Choroid plexus epithelial cell (primary cell): ENCODE measurements around the gene ZNF74.
"Not testable (repeated sequence)": the region's sequence is repeated elsewhere in the genome, so short reads cannot be mapped to it uniquely, and the experiment has no call there.

Experiments
- DNase-seq: peaks from one replicate; pipeline ENCODE4 v3.0.0-alpha.2; 2010; ENCODE audit warnings: low read depth
- H3K4me3 ChIP-seq: 2 replicates; pipeline ENCODE4 v1.5.1; 2011; ENCODE audit warnings: low read depth, mild to moderate bottlenecking, control low read depth, low read length, moderate library complexity
- TF ChIP-seq, protein P1 (sequence below): conservative IDR thresholded peaks from 2 replicates; pipeline ENCODE4 v1.5.1; 2011; ENCODE audit warnings: low read depth, mild to moderate bottlenecking, control low read depth, inconsistent platforms, low read length, moderate library complexity

The ZNF74 gene

DNA sequence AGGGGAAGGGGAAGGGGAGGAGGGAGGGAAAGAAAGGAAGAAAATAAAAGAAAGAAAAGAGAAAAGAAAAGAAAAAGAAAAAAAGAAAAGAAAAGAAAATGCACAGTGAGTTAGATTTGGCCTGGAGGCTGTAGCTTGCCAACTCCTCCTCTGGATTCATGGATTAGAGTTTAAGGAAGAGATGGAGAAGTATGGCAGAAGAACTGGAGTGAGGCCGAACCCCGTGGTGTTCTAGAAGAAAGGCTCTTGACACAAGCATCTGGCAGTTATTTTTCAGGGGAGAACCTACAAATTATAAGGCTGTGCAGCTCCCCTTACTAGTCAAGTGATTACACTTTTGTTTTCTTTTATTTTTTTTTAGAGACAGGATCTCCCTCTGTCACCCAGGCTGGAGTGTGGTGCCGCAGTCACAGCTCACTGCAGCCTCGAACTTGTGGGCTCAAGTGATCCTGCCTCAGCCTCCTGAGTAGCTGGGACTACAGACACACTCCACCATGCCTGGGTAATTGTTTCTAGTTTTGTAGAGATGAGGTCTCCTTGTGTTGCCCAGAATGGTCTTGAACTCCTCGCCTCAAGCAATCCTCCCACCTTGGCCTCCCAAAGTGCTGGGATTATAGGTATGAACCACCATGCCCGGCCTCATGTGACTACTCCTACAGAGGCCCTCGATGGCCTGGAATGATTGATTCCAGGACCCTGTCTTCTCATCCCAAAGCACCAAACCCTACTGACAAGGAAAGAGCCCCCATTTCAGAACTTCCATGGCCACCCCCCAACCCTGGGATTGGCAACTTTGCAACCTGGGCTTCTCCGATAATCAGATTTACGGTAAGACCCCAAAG is 19.5 kb downstream of the ZNF74 start:
- no peak for DNase-seq
- no peak overlapping the region for H3K4me3 ChIP-seq
- TF ChIP-seq, protein P1, sequence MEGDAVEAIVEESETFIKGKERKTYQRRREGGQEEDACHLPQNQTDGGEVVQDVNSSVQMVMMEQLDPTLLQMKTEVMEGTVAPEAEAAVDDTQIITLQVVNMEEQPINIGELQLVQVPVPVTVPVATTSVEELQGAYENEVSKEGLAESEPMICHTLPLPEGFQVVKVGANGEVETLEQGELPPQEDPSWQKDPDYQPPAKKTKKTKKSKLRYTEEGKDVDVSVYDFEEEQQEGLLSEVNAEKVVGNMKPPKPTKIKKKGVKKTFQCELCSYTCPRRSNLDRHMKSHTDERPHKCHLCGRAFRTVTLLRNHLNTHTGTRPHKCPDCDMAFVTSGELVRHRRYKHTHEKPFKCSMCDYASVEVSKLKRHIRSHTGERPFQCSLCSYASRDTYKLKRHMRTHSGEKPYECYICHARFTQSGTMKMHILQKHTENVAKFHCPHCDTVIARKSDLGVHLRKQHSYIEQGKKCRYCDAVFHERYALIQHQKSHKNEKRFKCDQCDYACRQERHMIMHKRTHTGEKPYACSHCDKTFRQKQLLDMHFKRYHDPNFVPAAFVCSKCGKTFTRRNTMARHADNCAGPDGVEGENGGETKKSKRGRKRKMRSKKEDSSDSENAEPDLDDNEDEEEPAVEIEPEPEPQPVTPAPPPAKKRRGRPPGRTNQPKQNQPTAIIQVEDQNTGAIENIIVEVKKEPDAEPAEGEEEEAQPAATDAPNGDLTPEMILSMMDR: no peak

DNA sequence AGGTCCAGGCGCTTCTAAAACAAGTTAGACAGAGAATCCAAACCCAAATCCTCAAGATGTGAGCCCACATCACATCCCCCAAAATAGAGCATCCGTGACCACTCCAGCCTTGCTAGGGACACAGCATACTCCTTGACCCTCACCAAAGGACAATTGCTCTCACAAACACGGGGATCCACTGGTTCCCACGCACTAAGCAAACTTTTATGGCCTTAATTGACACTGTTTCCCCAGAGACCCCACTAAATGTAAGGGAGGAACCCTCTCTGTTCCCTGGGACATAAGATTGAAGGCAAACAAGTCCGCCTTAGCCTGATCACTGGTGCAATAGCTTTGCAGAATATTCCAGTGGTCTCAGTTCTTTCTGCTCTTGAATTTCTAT is 20.1 kb downstream of the ZNF74 start:
- TF ChIP-seq, protein P1: no peak
- no peak overlapping the region for H3K4me3 ChIP-seq
- no peak for DNase-seq

DNA sequence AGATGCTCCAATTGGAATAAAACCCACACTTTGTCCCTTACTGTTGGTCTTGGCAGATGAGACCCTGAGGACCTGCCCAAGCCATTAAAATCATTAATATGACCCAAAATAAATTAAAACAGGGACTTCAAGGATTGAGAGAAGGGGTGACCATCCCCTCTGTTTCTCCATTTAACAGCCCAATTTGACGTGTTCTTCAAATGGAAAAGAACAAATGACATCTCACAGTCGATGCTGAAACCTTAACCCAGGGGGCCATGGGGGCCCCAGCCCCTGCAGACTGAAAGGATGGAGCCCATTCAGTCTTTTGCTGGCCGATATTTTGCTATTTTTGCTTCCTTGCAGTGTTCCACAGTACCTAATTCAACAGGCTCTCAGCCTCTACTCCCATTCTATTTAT is 20.5 kb downstream of the ZNF74 start:
- DNase-seq: no peak
- H3K4me3 ChIP-seq: no peak overlapping the region
- TF ChIP-seq, protein P1: no peak

DNA sequence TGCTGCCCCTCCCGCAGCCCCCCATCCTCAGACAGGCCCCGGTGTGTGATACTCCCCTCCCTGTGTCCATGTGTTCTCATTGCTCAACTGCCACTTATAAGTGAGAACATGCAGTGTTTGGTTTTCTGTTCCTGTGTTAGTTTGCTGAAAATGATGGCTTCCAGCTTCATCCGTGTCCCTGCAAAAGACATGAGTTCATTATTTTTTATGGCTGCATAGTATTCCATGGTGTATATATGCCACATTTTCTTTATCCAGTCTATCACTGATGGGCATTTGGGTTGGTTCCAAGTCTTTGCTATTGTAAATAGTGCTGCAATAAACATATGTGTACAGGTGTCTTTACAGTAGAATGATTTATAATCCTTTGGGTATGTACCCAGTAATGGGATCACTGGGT is 21.3 kb downstream of the ZNF74 start:
- H3K4me3 ChIP-seq, DNase-seq: not testable (repeated sequence)

DNA sequence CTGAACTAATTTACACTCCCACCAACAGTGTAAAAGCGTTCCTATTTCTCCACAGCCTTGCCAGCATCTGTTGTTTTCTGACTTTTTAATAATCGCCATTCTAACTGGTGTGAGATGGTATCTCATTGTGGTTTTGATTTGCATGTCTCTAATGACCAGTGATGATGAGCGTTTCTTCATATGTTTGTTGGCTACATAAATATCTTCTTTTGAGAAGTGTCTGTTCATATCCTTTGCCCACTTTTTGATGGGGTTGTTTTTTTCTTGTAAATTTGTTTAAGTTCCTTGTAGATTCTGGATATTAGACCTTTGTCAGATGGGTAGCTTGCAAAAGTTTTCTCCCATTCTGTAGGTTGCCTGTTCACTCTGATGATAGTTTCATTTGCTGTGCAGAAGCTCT is 21.7 kb downstream of the ZNF74 start:
- H3K4me3 ChIP-seq, DNase-seq: not testable (repeated sequence)

DNA sequence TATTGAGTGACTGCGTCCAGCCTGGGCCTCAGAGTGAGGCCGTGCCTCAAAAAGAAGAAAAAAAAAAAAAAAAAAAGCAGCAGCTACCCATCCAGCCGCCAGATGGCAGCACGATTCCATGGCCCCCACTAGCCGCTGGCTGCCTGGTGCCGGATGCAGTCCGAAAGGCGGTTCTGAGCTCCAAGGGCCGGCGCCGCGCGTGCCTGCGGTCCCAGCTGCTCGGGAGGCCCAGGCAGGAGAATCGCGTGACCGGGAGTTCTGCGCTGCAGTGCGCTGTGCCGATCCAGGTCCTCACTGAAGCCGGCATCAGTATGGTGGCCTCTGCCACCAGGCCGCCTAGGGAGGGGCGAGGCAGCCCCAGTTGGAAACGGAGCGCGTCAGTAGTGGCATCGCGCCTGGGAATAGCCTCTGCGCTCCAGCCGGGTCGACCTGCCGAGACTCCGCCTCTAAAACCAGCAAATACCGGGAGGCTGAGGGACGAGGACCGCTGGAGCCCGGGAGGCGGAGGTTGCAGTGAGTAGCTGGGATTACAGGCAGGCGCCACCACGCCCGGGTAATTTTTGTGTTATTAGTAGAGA is 24.3 kb downstream of the ZNF74 start:
- TF ChIP-seq, protein P1: peak; percentile 93
- H3K4me3 ChIP-seq: peak overlapping the region; percentile 55
- DNase-seq: peak; percentile 89

DNA sequence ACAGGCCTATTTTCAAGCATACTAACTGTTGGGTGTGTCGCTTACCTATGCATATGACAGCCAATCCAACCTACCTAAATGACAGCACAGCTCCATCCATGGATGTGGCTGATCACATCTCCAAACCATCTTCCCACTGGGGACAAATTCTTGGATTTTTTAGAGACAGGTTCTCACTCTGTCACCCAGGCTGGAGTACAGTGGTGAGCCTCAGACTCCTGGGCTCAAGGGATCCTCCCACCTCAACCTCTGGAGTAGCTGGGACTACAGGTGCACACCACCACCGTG is 25.7 kb downstream of the ZNF74 start:
- TF ChIP-seq, protein P1: no peak
- no peak for DNase-seq

DNA sequence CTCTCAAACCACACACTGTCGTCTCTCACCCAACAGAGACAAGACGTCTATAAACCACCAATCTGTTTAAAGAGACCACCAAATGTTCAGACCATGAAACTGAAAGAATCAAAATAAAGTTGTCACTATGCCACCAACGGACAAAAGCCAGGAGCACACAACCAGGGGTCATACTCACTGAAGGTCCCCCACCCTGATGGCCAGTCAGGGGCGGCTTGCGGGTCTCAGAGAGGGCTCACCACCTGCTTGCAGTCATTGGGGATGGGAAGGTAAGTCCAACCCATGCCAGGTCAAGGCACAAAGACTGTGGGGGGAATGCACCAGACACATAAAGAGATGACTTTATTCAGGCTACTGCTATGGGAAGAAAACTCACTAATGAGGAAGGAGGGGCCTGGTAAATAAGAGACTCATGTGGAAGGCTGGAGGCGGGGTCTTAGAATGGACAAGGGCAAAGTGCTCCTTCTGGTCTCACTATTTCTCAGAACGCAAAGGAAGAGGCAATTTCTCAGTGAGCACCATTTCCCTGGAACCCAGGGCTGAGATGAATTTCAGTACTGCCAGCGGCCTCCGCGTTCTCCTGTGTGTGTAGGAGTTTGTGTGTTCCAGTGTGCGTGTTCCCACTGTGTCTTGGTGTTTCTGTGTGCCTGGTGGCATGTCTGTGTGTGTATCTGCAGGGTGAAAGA is 26.3 kb downstream of the ZNF74 start:
- TF ChIP-seq, protein P1: no peak
- H3K4me3 ChIP-seq: no peak overlapping the region
- DNase-seq: no peak

More for the DNA sequence above, 25.7 kb downstream of the ZNF74 start:
- H3K4me3 ChIP-seq: no peak overlapping the region
